ENCODE data around the gene CAVIN4.

DNA sequence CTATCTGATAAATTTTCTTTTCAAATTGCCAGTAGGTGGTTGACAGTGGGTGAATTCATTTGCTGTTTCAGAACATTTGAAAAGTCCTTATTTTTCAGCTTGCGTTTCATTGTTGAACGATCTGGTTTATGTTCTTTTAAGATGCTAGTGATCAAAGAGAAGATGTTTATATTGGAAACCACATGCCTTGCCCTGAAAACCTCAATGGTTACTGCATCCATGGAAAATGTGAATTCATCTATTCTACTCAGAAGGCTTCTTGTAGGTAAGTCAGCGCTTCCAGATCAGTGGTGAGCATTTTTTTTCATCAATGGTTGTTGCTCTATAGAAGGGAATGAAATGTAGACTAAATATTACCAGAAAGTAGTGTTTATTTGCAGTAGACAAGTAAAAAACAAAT lies 16.6 kb upstream of the CAVIN4 start:
- TF ChIP-seq, protein P1, sequence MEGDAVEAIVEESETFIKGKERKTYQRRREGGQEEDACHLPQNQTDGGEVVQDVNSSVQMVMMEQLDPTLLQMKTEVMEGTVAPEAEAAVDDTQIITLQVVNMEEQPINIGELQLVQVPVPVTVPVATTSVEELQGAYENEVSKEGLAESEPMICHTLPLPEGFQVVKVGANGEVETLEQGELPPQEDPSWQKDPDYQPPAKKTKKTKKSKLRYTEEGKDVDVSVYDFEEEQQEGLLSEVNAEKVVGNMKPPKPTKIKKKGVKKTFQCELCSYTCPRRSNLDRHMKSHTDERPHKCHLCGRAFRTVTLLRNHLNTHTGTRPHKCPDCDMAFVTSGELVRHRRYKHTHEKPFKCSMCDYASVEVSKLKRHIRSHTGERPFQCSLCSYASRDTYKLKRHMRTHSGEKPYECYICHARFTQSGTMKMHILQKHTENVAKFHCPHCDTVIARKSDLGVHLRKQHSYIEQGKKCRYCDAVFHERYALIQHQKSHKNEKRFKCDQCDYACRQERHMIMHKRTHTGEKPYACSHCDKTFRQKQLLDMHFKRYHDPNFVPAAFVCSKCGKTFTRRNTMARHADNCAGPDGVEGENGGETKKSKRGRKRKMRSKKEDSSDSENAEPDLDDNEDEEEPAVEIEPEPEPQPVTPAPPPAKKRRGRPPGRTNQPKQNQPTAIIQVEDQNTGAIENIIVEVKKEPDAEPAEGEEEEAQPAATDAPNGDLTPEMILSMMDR (IDR thresholded peaks at IDR 0.05; ENCODE audit: insufficient read depth, low read length, poor library complexity, severe bottlenecking), result no peak
- TF ChIP-seq EZH2phosphoT487 (conservative IDR thresholded peaks at IDR 0.05; ENCODE audit: low read length), result no peak

Data from SU-DHL-6 (cell line).